NCI-H1105 (cell line): ENCODE data around the gene FAM13A.

Source experiments
- DNase-seq: peaks from one replicate; lab custom pipeline; 2025; lab: John Stamatoyannopoulos, UW

Gene FAM13A

GRCh38 chr4:88810325-88810724, 246.7 kb downstream of the FAM13A start:
- no peak for DNase-seq

GRCh38 chr4:88809576-88810219, 247.3 kb downstream of the FAM13A start:
- DNase-seq, result no peak

GRCh38 chr4:88809101-88809500, 247.9 kb downstream of the FAM13A start:
- no peak for DNase-seq

GRCh38 chr4:88807499-88807898, 249.5 kb downstream of the FAM13A start:
- DNase-seq, result no peak

- DNase-seq, result no peak
Measured at GRCh38 chr4:88804234-88804633, 252.8 kb downstream of the FAM13A start.

- DNase-seq, result no peak
Measured at GRCh38 chr4:88803600-88804096, 253.3 kb downstream of the FAM13A start.

- DNase-seq, result no peak
Measured at GRCh38 chr4:88802585-88803286, 254.2 kb downstream of the FAM13A start.

GRCh38 chr4:88802138-88802537, 254.8 kb downstream of the FAM13A start:
- DNase-seq, result no peak

GRCh38 chr4:88799900-88800299, 257.1 kb downstream of the FAM13A start:
- no peak for DNase-seq

GRCh38 chr4:88797725-88798124, 259.3 kb downstream of the FAM13A start:
- no peak for DNase-seq

GRCh38 chr4:88796545-88796944, 260.4 kb downstream of the FAM13A start:
- DNase-seq, result no peak

- DNase-seq, result no peak
Measured at GRCh38 chr4:88794952-88795351, 262.0 kb downstream of the FAM13A start.

GRCh38 chr4:88794087-88794690, 262.8 kb downstream of the FAM13A start:
- DNase-seq, result no peak

GRCh38 chr4:88793475-88793874, 263.5 kb downstream of the FAM13A start:
- DNase-seq, result no peak

- no peak for DNase-seq
Measured at GRCh38 chr4:88792821-88793220, 264.2 kb downstream of the FAM13A start.

- no peak for DNase-seq
Measured at GRCh38 chr4:88792268-88792781, 264.7 kb downstream of the FAM13A start.

- DNase-seq, result no peak
Measured at GRCh38 chr4:88791274-88791673, 265.7 kb downstream of the FAM13A start.

GRCh38 chr4:88788895-88789294, 268.1 kb downstream of the FAM13A start:
- DNase-seq, result no peak

- DNase-seq, result no peak
Measured at GRCh38 chr4:88788424-88788823, 268.6 kb downstream of the FAM13A start.

- DNase-seq, result no peak
Measured at GRCh38 chr4:88786011-88786410, 271.0 kb downstream of the FAM13A start.

- no peak for DNase-seq
Measured at GRCh38 chr4:88780389-88780788, 276.6 kb downstream of the FAM13A start.

- DNase-seq, result no peak
Measured at GRCh38 chr4:88779431-88779830, 277.6 kb downstream of the FAM13A start.

GRCh38 chr4:88775529-88775928, 281.5 kb downstream of the FAM13A start:
- DNase-seq, result no peak
